Esophagus squamous epithelium (tissue), 4 donors: ENCODE data around the gene INTS7.

Experiments used
- POLR2A ChIP-seq, 4 donors: fragments of 450-650 bp; IDR thresholded peaks; one replicate each; pipeline ENCODE4 v1.6.1; 2017; ENCODE audit warnings: antibody characterized with exemption in 4 of 4, mild to moderate bottlenecking in 4 of 4, moderate library complexity in 3 of 4
- TF ChIP-seq, protein P1 (sequence below), 6 experiments: fragments of 450-650 bp in 4 of 6; fragments of 200-600 bp in 2 of 6; sonication (generic) in 2 of 6; IDR thresholded peaks; one replicate each; pipeline ENCODE4 v1.5.1; 2016 to 2019; ENCODE audit warnings: antibody characterized with exemption in 6 of 6, mild to moderate bottlenecking in 4 of 6, moderate library complexity in 4 of 6

- TF ChIP-seq, protein P1, sequence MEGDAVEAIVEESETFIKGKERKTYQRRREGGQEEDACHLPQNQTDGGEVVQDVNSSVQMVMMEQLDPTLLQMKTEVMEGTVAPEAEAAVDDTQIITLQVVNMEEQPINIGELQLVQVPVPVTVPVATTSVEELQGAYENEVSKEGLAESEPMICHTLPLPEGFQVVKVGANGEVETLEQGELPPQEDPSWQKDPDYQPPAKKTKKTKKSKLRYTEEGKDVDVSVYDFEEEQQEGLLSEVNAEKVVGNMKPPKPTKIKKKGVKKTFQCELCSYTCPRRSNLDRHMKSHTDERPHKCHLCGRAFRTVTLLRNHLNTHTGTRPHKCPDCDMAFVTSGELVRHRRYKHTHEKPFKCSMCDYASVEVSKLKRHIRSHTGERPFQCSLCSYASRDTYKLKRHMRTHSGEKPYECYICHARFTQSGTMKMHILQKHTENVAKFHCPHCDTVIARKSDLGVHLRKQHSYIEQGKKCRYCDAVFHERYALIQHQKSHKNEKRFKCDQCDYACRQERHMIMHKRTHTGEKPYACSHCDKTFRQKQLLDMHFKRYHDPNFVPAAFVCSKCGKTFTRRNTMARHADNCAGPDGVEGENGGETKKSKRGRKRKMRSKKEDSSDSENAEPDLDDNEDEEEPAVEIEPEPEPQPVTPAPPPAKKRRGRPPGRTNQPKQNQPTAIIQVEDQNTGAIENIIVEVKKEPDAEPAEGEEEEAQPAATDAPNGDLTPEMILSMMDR (IDR thresholded peaks at IDR 0.05) = no peak
- no peak for TF ChIP-seq POLR2A (IDR thresholded peaks at IDR 0.05)
Observed at GRCh38 chr1:211968200-211968834, 67.0 kb downstream of the INTS7 start.
